MCF 10A (cell line): ENCODE data around the gene ABCC1. TPM values are rescaled to one million over a fixed set of nuclear protein-coding genes. Genes with fewer than 3 reads are reported as not detected.

Source experiments
- BruUV-seq: library from RNA; stranded (reverse); fragments of 400-500 nt; replicated peaks from 2 replicates; lab custom pipeline; 2021; lab: Mats Ljungman, UMichigan
- CTCF ChIA-PET: fragments of 300-600 bp; sonication (Branson Sonifier 250); formaldehyde crosslinking; extraction: SDS; loops from one replicate; lab custom pipeline; 2021; ENCODE audit warnings: antibody characterized with exemption, inconsistent platforms; lab: Yijun Ruan, JAX
- POLR2A ChIA-PET: fragments of 300-600, 350-650 bp; sonication (Branson Sonifier 250); formaldehyde crosslinking; extraction: SDS; loops from one replicate; lab custom pipeline; 2020; ENCODE audit warnings: antibody characterized with exemption, inconsistent platforms; lab: Yijun Ruan, JAX
- DNase-seq: peaks from one replicate; pipeline ENCODE4 v3.0.0-alpha.2; 2018; ENCODE audit not compliant: unreplicated experiment
- H3K27ac Mint-ChIP-seq: one replicate; pipeline ENCODE4 v1.8.0; 2022; ENCODE audit warnings: mild to moderate bottlenecking, low read depth, mixed read lengths; ENCODE audit not compliant: unreplicated experiment
- H3K27me3 Mint-ChIP-seq: one replicate; pipeline ENCODE4 v1.8.0; 2022; ENCODE audit warnings: mixed read lengths; ENCODE audit not compliant: insufficient read depth, unreplicated experiment
- H3K36me3 Mint-ChIP-seq: one replicate; pipeline ENCODE4 v1.8.0; 2022; ENCODE audit warnings: mild to moderate bottlenecking, moderate library complexity, mixed read lengths; ENCODE audit not compliant: insufficient read depth, unreplicated experiment
- H3K4me1 Mint-ChIP-seq: one replicate; pipeline ENCODE4 v1.8.0; 2022; ENCODE audit warnings: mixed read lengths; ENCODE audit not compliant: insufficient read depth, unreplicated experiment
- H3K4me3 Mint-ChIP-seq: one replicate; pipeline ENCODE4 v1.8.0; 2022; ENCODE audit warnings: mild to moderate bottlenecking, moderate library complexity, mixed read lengths; ENCODE audit not compliant: unreplicated experiment
- H3K9me3 Mint-ChIP-seq: one replicate; pipeline ENCODE4 v1.8.0; 2022; ENCODE audit warnings: mixed read lengths; ENCODE audit not compliant: unreplicated experiment
- CTCF ChIP-seq: fragments of 200-600 bp; IDR thresholded peaks from one replicate; pipeline ENCODE4 v1.8.0; 2022; ENCODE audit warnings: antibody characterized with exemption, mild to moderate bottlenecking; ENCODE audit not compliant: unreplicated experiment
- intact Hi-C: fragments of 100-400 bp; cut with micrococcal nuclease; formaldehyde crosslinking; loops from 2 replicates; pipeline ENCODE4 v1.14.1; 2022
- total RNA-seq: library from RNA; stranded (reverse); gene quantifications from 2 replicates; pipeline ENCODE4 v1.2.3, GENCODE V29; 2022

The ABCC1 gene
- total RNA-seq, 1 experiment from 2014 or later = 72.5 TPM

DNA sequence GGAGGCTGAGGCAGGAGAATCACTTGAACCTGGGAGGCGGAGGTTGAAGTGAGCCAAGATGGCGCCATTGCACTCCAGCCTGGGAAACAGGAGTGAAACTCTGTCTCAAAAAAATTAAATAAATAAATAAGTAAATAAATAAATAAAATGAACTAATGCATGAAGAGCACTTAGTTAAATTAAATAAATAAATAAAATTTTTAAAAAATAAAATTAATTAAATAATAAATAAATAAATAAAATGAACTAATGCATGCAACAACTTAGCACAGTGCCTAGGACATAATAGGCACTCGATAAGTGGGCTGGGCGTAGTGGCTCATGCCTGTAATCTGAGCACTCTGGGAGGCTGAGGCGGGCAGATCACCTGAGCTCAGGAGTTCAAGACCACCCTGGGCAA, 45.5 kb upstream of the ABCC1 start:
- DNase-seq = no peak
- H3K27me3 Mint-ChIP-seq = no peaks in the 10 kb centered on the region
- POLR2A ChIA-PET = interaction anchor here (1.9 to 7.6 kb wide), 2 partner anchors 16 to 17 kb away, joined by 9 to 97 read pairs; partner anchors contain the start of gene CEP20
- no peak for TF ChIP-seq CTCF
- intact Hi-C loops = no loop called here
- H3K4me1 Mint-ChIP-seq = peaks cover 27% of the 10 kb centered on the region
- H3K4me3 Mint-ChIP-seq = no peak overlapping the region
- BruUV-seq = no TSS peak
- H3K27ac Mint-ChIP-seq = no peak overlapping the region
- H3K9me3 Mint-ChIP-seq = no peaks in the 10 kb centered on the region
- CTCF ChIA-PET = no interaction called here
- no peaks in the 10 kb centered on the region for H3K36me3 Mint-ChIP-seq

DNA sequence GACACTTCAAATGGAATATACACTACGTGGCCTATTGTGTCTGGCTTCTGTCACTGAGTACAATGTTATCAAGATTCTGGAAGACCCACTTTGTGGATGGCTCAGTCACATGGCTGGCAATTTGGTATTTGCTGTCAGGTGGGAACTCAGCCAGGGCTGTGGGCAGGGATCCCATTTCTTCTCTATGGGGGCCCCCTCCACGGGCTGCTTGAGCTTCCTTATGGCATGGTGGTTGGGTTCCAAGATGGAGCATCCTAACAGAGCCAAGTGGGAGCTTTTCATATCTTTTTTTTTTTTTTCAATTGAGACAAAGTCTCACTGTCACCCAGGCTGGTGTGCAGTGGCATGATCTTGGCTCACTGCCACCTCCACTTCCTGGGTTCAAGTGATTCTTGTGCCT, 43.0 kb upstream of the ABCC1 start:
- H3K27me3 Mint-ChIP-seq = no peaks in the 10 kb centered on the region
- POLR2A ChIA-PET = interaction anchor here (1.1 kb wide), 1 partner anchor 18 kb away, joined by 3 read pairs; the partner anchor contains the start of gene CEP20
- no peak for TF ChIP-seq CTCF
- H3K36me3 Mint-ChIP-seq = no peaks in the 10 kb centered on the region
- no TSS peak for BruUV-seq
- intact Hi-C loops = no loop called here
- peaks cover 10% of the 10 kb centered on the region for H3K4me1 Mint-ChIP-seq
- no peak overlapping the region for H3K27ac Mint-ChIP-seq
- peaks cover 7% of the 10 kb centered on the region for H3K9me3 Mint-ChIP-seq
- no peak for DNase-seq
- CTCF ChIA-PET = interaction anchor here (0.6 to 0.9 kb wide), 3 partner anchors 32 to 228 kb away, joined by 3 read pairs; no protein-coding TSS in a partner anchor
- H3K4me3 Mint-ChIP-seq = no peak overlapping the region

DNA sequence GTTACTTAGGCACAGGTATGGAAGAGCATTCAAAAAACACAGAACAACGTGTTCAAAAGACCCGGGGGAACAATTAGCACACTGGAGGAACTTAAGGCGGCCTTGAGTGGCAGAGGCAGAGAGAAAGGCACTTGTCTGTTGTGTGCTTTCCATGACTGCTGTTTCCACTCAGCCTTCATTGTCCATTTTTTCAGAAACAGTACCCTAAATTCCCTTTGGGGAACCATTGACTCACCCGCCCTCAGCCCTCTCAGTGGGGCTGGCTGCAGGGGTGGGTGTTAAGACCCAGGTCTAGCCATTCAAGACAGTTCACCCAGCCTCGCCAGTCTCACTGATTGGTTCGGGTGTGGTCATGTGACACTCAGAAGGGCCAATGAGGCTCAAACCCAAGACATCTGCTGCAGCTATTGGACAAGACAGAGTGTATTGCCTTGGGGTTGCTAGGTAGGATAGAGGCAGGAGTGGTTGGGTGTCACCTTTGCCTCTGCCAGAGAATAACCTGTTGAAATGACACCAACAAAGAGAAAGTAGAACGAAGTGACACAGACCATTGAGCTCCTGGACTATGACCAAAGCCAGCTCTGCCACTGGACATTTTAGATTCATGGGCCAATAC, 41.4 kb upstream of the ABCC1 start:
- Mint-ChIP-seq H3K27me3 (no peaks in the 10 kb centered on the region), H3K27ac (no peak overlapping the region), H3K4me3 (no peak overlapping the region), H3K9me3 (peaks cover 8% of the 10 kb centered on the region), H3K36me3 (no peaks in the 10 kb centered on the region), H3K4me1 (peaks cover 3% of the 10 kb centered on the region)
- TF ChIP-seq CTCF = no peak
- POLR2A ChIA-PET = no interaction called here
- intact Hi-C loops = no loop called here
- CTCF ChIA-PET = interaction anchor here (0.9 to 1.0 kb wide), 2 partner anchors 14 to 33 kb away, joined by 3 to 4 read pairs; no protein-coding TSS in a partner anchor
- peak; percentile 60 for DNase-seq
- BruUV-seq = no TSS peak

DNA sequence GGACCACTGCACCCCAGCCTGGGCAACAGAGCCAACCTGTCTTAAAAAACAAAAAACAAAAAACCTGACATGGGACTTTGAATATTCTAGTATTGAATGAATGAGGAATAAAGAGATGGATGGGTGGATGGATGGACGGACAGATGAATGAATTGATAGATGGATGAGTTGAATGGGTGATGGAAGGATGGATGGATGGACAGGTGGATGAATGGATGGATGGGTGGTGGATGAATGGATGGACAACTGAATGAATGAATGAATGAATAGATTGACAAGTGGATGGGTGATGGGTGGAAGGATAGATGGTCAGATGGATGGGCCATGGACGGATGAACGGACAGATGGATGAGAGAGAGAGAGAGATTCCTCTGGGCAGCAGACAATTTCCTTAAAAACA, 38.2 kb upstream of the ABCC1 start:
- Mint-ChIP-seq H3K27me3 (no peaks in the 10 kb centered on the region), H3K36me3 (no peaks in the 10 kb centered on the region), H3K9me3 (peaks cover 8% of the 10 kb centered on the region), H3K4me1 (no peaks in the 10 kb centered on the region), H3K4me3 (no peak overlapping the region), H3K27ac (no peak overlapping the region)
- no TSS peak for BruUV-seq
- no peak for DNase-seq
- intact Hi-C loops = no loop called here
- ChIA-PET POLR2A (no interaction called here), CTCF (interaction anchor here (0.7 kb wide), 1 partner anchor 43 kb away, joined by 3 read pairs; no protein-coding TSS in a partner anchor)
- TF ChIP-seq CTCF = no peak
